ENCODE measurements around the gene MEX3C.
A peak's percentile ranks its signal among the peaks of the same experiment; 100 is the strongest.

MEX3C gene

DNA sequence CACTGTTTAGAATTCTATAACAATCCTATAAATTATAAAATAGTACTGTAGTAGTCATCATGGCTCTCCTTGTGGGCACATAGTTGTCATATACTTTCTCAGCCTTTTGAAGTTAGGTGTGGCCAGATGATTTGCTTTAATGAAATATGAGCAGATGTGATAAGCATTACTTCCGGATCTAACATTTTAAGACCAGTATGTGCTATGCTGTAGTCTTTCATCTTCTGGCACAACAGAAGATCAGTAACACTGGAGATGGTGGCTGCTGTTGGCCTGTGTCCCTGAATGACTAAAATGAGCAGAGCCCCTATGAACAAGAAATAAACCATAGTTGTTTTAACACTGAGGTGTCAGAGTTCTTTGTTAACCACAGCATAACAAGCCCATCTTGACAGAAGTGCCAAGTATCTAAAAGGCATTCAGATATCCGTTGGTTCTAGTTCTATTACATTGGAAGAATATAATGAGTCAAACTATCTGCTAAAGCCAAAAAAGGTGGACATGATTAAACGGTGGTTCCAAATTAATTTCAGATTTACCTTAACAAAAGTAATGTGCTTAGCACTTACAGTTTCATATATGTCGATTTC, 6.3 kb downstream of the MEX3C start:
- peak; percentile 64 for DNase-seq (ENCODE audit: low spot score)

GRCh38 chr18:51190000-51190399, 7.5 kb downstream of the MEX3C start:
- DNase-seq (ENCODE audit: low spot score), result no peak

GRCh38 chr18:51188024-51188701, 9.3 kb downstream of the MEX3C start:
- no peak for DNase-seq (ENCODE audit: low spot score)

DNA sequence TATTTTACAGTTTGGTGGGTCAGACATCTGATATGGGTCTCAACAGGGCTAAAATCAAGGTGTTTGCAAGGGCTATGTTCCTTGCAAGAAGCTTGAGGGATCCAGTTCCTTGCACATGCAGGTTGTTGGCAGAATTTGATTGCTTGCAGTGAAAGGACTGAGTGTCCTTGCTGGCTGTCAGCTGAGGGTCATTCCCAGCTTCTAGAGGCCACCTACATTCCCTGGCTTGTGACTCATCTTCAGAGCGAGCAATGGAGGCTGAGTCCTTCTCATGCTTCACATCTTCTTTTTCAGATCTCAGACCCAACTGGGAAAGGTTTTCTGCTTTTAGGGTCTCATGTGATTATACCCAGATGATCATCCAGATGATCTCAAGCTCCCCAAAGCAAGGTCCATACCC, 12.4 kb downstream of the MEX3C start:
- no peak for DNase-seq (ENCODE audit: low spot score)

DNA sequence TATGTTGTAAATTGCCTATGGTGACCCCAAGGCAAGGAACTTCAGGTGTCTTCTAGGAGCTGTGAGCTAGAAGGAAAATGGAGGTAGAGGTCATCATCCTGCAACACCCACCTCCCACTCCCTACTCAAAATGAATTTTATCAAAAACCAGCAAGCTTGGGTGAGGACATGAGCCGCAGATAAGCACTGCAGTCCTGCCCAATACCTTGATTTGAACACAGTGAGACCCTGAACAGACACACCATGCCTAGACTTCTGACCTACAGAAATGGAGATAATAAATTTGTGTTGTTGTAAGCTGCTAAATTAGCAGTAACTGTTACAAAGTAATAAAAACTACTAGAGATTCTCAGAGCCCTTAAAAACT, 13.4 kb downstream of the MEX3C start:
- DNase-seq (ENCODE audit: low spot score), result no peak

GRCh38 chr18:51183372-51184090, 13.9 kb downstream of the MEX3C start:
- DNase-seq (ENCODE audit: low spot score), result no peak

DNA sequence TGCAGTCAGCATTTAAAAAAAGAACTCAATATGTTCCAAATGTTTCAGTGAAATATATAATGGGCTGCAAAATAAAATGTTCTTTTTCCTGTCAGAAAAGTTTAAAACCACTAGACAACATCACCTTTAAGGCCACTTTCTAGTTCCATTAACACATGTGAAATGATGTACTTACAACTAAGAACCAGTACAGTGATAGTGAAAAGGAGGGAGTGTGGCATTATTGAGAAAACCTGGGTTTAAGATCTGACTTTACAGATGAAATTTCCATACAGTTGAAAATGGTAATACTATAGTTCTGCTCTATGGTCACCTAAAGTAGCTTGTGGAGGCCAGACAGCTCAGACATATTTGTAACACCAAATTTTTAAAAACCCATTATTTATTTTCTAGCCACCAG, 14.7 kb downstream of the MEX3C start:
- no peak for DNase-seq (ENCODE audit: low spot score)

- no peak for DNase-seq (ENCODE audit: low spot score)
These were observed 25.7 kb downstream of the MEX3C start for GRCh38 chr18:51171625-51172259.

- DNase-seq (ENCODE audit: low spot score), result no peak
These were observed 26.3 kb downstream of the MEX3C start for GRCh38 chr18:51171223-51171622.

GRCh38 chr18:51170664-51171063, 26.8 kb downstream of the MEX3C start:
- DNase-seq (ENCODE audit: low spot score), result no peak

- no peak for DNase-seq (ENCODE audit: low spot score)
These were observed 27.8 kb downstream of the MEX3C start for GRCh38 chr18:51169731-51170130.

GRCh38 chr18:51168960-51169662, 28.4 kb downstream of the MEX3C start:
- DNase-seq (ENCODE audit: low spot score), result no peak

DNA sequence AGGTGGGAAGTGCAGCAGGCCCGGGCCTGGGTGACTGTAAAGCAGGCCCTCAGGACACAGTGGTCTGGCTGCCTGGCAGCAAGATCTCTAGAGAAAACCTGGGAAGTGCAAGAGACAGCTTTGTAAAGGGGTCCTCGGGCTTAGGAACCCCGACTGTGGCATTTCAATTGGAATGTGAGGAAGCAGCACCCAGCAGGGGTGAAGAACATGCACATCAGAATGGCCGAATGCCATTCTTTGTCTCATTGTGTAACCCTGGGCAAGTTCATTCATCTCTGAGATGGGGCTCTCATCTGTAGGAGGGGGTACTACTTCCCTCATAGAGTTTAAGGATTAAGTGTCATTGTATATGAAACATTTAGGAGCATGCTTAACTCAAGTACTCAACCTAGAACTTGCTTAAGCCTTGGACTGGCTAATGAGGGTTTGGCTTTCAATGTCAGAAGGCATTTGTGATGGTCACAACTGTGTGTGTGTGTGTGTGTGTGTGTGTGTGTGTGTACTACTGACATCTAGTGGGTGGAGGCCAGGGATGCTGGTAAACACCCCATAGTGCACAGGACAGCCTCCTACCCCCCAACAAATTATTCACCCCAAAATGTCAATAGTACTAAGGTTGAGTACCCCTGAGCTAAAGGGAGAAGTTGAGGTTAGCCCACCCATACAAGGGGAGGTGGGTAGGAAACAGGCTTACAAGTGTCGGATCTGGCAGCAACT, 29.3 kb downstream of the MEX3C start:
- DNase-seq (ENCODE audit: low spot score), result no peak

- DNase-seq (ENCODE audit: low spot score), result no peak
These were observed 32.2 kb downstream of the MEX3C start for GRCh38 chr18:51165296-51165695.

DNA sequence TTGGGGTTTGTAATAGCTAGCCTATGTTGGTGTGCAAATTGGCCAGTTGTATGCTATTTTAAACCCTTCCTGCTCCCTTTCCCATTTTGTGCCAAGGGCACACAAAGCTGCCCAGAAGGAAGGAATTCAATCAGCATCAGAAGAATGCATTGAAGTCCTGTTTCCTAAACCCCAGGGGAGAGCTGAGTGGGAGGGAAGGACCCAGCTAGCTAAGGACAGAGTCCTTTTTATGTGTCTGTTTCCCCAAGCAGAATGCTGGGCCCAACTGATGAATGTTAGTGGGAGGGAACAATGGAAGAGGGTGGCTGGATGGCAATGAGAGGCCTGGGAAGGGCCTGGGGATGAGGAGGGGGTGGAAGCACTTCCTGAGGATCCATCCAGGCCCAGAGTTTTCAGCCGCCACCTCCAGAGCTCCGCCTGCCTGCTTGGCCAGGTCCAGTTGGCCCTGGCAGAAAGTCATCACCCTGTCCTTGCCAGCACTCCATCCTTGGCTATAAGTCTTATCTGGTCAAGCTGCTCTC, 32.7 kb downstream of the MEX3C start:
- DNase-seq (ENCODE audit: low spot score), result no peak

DNA sequence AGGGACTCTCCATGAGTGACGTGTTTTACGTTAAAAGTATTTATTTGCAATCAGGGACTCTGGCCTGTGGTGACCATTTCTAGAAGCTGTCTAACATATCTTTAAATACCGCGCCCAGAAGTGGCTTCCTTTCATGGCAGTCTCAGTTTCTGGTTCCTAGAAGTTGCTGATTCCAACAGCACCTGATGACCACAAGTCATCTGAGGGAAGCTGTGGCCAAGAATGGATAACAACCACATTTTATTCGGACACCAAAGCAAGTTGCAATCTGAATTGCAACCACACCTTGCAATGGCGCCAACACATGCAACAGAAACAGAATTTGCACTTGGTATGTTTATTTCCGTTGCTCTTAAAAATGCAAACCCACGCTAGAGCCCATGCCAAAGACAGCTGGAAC, 33.1 kb downstream of the MEX3C start:
- DNase-seq (ENCODE audit: low spot score), result no peak

DNA sequence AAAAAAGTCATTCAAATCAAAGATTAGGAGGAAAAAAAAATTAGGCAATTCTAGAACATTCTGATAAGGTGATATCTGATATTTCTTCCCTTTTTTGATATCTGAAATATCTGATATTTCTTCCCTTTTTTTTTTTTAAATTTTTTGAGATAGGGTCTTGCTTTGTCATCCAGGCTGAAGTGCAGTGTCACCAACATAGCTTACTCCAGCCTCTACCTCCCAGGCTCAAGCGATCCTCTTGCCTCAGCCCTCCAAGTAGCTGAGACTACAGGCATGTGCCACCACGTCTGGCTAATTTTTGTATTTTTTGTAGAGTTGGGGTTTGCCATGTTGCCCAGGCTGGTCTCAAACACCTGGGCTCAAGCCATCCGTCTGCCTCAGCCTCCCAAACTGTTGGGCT, 33.9 kb downstream of the MEX3C start:
- no peak for DNase-seq (ENCODE audit: low spot score)

DNA sequence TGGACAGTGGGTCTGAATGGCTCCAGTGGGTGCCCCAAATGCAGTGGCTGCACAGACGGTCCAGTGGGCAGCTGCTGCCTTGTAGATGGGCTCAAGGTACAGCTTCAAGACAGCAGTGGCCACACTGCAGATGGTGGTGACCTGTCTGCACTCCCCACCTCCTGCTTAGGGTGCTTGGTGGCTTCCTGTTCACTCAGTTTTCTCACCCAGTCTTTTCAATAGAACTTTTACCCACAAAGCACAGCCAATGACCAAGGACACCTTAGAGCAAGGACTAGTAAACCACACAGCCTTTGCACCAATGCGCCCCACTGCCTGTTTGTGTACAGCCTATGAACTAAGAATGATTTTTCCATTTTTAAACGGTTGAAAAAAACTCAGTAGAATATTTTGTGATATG, 34.9 kb downstream of the MEX3C start:
- no peak for DNase-seq (ENCODE audit: low spot score)

DNA sequence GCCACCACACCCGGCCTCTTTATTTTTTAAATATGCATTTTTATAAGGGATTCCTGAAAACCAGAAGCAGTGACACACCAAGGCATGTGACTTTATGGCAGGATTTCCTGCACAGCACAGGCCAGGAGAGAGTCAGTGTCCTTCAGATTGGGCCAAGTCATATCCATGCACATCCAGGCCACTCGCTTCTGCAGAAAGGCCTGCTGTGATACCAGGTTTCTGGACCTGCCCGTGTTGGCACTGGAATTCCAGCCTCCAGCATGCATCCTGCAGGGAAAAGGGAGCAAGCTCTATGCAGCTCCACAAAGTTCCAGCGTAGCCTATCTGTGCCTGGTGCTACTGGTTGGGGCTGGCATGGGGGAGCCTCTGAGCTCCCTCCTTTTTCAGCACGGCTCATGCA, 36.8 kb downstream of the MEX3C start:
- DNase-seq (ENCODE audit: low spot score), result no peak

GRCh38 chr18:51157215-51157614, 40.3 kb downstream of the MEX3C start:
- no peak for DNase-seq (ENCODE audit: low spot score)

- DNase-seq (ENCODE audit: low spot score), result no peak
These were observed 42.9 kb downstream of the MEX3C start for GRCh38 chr18:51154431-51155063.

Data from hematopoietic multipotent progenitor cell treated with erythropoietin and hydrocortisone succinate and interleukin-3 and kit ligand, for 15 days (in vitro differentiated cells).